NCI-H2171 (cell line): ENCODE results near the gene BACH2.
"Not testable (repeated sequence)": the region's sequence is repeated elsewhere in the genome, so short reads cannot be mapped to it uniquely, and the experiment has no call there.

Experiments used
- DNase-seq: peaks from one replicate; lab custom pipeline; 2025; lab: John Stamatoyannopoulos, UW

The BACH2 gene

GRCh38 chr6:90124874-90125510 lies 171.7 kb downstream of the BACH2 start:
- no peak for DNase-seq

GRCh38 chr6:90123831-90124230 lies 172.8 kb downstream of the BACH2 start:
- DNase-seq: no peak

GRCh38 chr6:90121982-90122381 lies 174.7 kb downstream of the BACH2 start:
- no peak for DNase-seq

- no peak for DNase-seq
Measured at GRCh38 chr6:90120327-90120726, 176.3 kb downstream of the BACH2 start.

GRCh38 chr6:90119618-90120017 lies 177.0 kb downstream of the BACH2 start:
- no peak for DNase-seq

- DNase-seq: no peak
Measured at GRCh38 chr6:90118581-90118980, 178.1 kb downstream of the BACH2 start.

- peak; percentile 10 for DNase-seq
Measured at GRCh38 chr6:90118069-90118468, 178.6 kb downstream of the BACH2 start.

GRCh38 chr6:90116126-90116525 lies 180.5 kb downstream of the BACH2 start:
- not testable (repeated sequence) for DNase-seq

- DNase-seq: no peak
Measured at GRCh38 chr6:90113389-90113788, 183.3 kb downstream of the BACH2 start.

- DNase-seq: no peak
Measured at GRCh38 chr6:90111387-90111786, 185.3 kb downstream of the BACH2 start.

GRCh38 chr6:90110971-90111370 lies 185.7 kb downstream of the BACH2 start:
- DNase-seq: no peak

GRCh38 chr6:90109141-90109540 lies 187.5 kb downstream of the BACH2 start:
- DNase-seq: no peak

GRCh38 chr6:90107771-90108282 lies 188.8 kb downstream of the BACH2 start:
- no peak for DNase-seq

- no peak for DNase-seq
Measured at GRCh38 chr6:90107371-90107770, 189.3 kb downstream of the BACH2 start.

- no peak for DNase-seq
Measured at GRCh38 chr6:90106449-90106848, 190.2 kb downstream of the BACH2 start.

- no peak for DNase-seq
Measured at GRCh38 chr6:90105506-90106170, 191.0 kb downstream of the BACH2 start.

GRCh38 chr6:90103056-90103800 lies 193.4 kb downstream of the BACH2 start:
- DNase-seq: no peak

GRCh38 chr6:90101403-90101802 lies 195.2 kb downstream of the BACH2 start:
- DNase-seq: no peak

GRCh38 chr6:90100059-90100665 lies 196.5 kb downstream of the BACH2 start:
- no peak for DNase-seq

GRCh38 chr6:90098627-90099026 lies 198.0 kb downstream of the BACH2 start:
- DNase-seq: no peak

- no peak for DNase-seq
Measured at GRCh38 chr6:90098001-90098531, 198.6 kb downstream of the BACH2 start.

GRCh38 chr6:90097356-90097755 lies 199.3 kb downstream of the BACH2 start:
- DNase-seq: no peak
